Osteoblast (primary cell): Measurements from ENCODE around the gene MMP17. TPM values are rescaled to one million over a fixed set of nuclear protein-coding genes. Genes with fewer than 3 reads are reported as not detected.

ENCODE experiments used
- DNase-seq: peaks from one replicate; pipeline ENCODE4 v3.0.0; 2011; ENCODE audit warnings: low spot score, mixed read lengths; ENCODE audit not compliant: insufficient read length; ENCODE audit errors: missing footprints
- H2AFZ ChIP-seq: 2 replicates; pipeline ENCODE4 v1.6.0; 2011; ENCODE audit warnings: mild to moderate bottlenecking, low read length
- H3K27ac ChIP-seq: 2 replicates; pipeline ENCODE4 v1.5.1; 2011; ENCODE audit warnings: mild to moderate bottlenecking, low read depth, low read length, moderate library complexity
- H3K27me3 ChIP-seq: 2 replicates; pipeline ENCODE4 v1.6.0; 2012; ENCODE audit warnings: mild to moderate bottlenecking, control low read depth, inconsistent platforms, low read length, moderate library complexity; ENCODE audit not compliant: insufficient read depth
- H3K36me3 ChIP-seq: 2 replicates; pipeline ENCODE4 v1.5.1; 2011; ENCODE audit warnings: mild to moderate bottlenecking, low read length, control low read depth, moderate library complexity; ENCODE audit not compliant: insufficient read depth
- H3K4me1 ChIP-seq: 2 replicates; pipeline ENCODE4 v1.5.1; 2011; ENCODE audit warnings: mild to moderate bottlenecking, low read length, control low read depth, moderate library complexity; ENCODE audit not compliant: insufficient read depth
- H3K4me2 ChIP-seq: 2 replicates; pipeline ENCODE4 v1.6.0; 2011; ENCODE audit warnings: mild to moderate bottlenecking, low read length; ENCODE audit not compliant: insufficient read depth
- H3K4me3 ChIP-seq: fragments of 200-600 bp; sonication (generic); 3 replicates; pipeline ENCODE4 v1.5.1; 2012; ENCODE audit warnings: mild to moderate bottlenecking, low read length, inconsistent platforms; ENCODE audit not compliant: insufficient read depth
- H3K79me2 ChIP-seq: 2 replicates; pipeline ENCODE4 v1.6.0; 2012; ENCODE audit warnings: mild to moderate bottlenecking, low read length, control low read depth, inconsistent platforms; ENCODE audit not compliant: insufficient read depth
- H3K9me3 ChIP-seq: 2 replicates; pipeline ENCODE4 v1.5.1; 2011; ENCODE audit warnings: low read depth, low read length, control low read depth
- H4K20me1 ChIP-seq: 2 replicates; pipeline ENCODE4 v1.6.0; 2012; ENCODE audit warnings: mild to moderate bottlenecking, low read length, control low read depth; ENCODE audit not compliant: insufficient read depth
- CTCF ChIP-seq: IDR thresholded peaks from 2 replicates; pipeline ENCODE4 v1.5.1; 2011; ENCODE audit warnings: mild to moderate bottlenecking, low read depth, low read length, moderate library complexity; ENCODE audit errors: extremely low read depth
- total RNA-seq: library from RNA; depleted of rRNA; stranded (reverse); fragments of >200 nt; gene quantifications from 2 replicates; pipeline ENCODE4 v1.2.3, GENCODE V29; 2012

MMP17 gene
- total RNA-seq, 1 donor = 10.5 TPM

GRCh38 chr12:131796411-131796736 lies 31.8 kb upstream of the MMP17 start:
- DNase-seq = no peak
- no peak overlapping the region for H3K4me2 ChIP-seq
- H3K9me3 ChIP-seq = no peaks in the 10 kb centered on the region
- no peak for TF ChIP-seq CTCF
- H3K4me3 ChIP-seq = no peak overlapping the region
- no peak overlapping the region for H3K27ac ChIP-seq
- H4K20me1 ChIP-seq = no peaks in the 10 kb centered on the region
- H2AFZ ChIP-seq = no peak overlapping the region
- H3K27me3 ChIP-seq = no peaks in the 10 kb centered on the region
- no peaks in the 10 kb centered on the region for H3K4me1 ChIP-seq
- H3K36me3 ChIP-seq = peaks cover 22% of the 10 kb centered on the region
- no peaks in the 10 kb centered on the region for H3K79me2 ChIP-seq

GRCh38 chr12:131796754-131797587 lies 31.2 kb upstream of the MMP17 start:
- Histone ChIP-seq H3K36me3 (peaks cover 16% of the 10 kb centered on the region), H3K9me3 (no peaks in the 10 kb centered on the region), H3K4me1 (no peaks in the 10 kb centered on the region), H3K27me3 (no peaks in the 10 kb centered on the region), H3K4me2 (no peak overlapping the region), H3K4me3 (no peak overlapping the region), H3K79me2 (no peaks in the 10 kb centered on the region), H2AFZ (no peak overlapping the region), H3K27ac (no peak overlapping the region), H4K20me1 (no peaks in the 10 kb centered on the region)
- TF ChIP-seq CTCF = no peak
- DNase-seq = no peak

GRCh38 chr12:131797588-131797934 lies 30.6 kb upstream of the MMP17 start:
- no peaks in the 10 kb centered on the region for H4K20me1 ChIP-seq
- no peaks in the 10 kb centered on the region for H3K9me3 ChIP-seq
- H3K4me1 ChIP-seq = no peaks in the 10 kb centered on the region
- H3K27ac ChIP-seq = no peak overlapping the region
- H3K27me3 ChIP-seq = no peaks in the 10 kb centered on the region
- H3K79me2 ChIP-seq = no peaks in the 10 kb centered on the region
- no peak overlapping the region for H2AFZ ChIP-seq
- no peak for TF ChIP-seq CTCF
- no peak overlapping the region for H3K4me2 ChIP-seq
- peaks cover 15% of the 10 kb centered on the region for H3K36me3 ChIP-seq
- DNase-seq = no peak
- no peak overlapping the region for H3K4me3 ChIP-seq

- Histone ChIP-seq H3K9me3 (no peaks in the 10 kb centered on the region), H3K4me2 (no peak overlapping the region), H3K36me3 (peaks cover 9% of the 10 kb centered on the region), H3K4me3 (no peak overlapping the region), H3K27me3 (no peaks in the 10 kb centered on the region), H2AFZ (no peak overlapping the region), H4K20me1 (no peaks in the 10 kb centered on the region), H3K79me2 (no peaks in the 10 kb centered on the region), H3K4me1 (peaks cover 6% of the 10 kb centered on the region), H3K27ac (no peak overlapping the region)
- no peak for DNase-seq
- no peak for TF ChIP-seq CTCF
Observed at GRCh38 chr12:131799195-131799594, 29.0 kb upstream of the MMP17 start.
